ENCODE data around the gene KRT1.

The KRT1 gene

DNA sequence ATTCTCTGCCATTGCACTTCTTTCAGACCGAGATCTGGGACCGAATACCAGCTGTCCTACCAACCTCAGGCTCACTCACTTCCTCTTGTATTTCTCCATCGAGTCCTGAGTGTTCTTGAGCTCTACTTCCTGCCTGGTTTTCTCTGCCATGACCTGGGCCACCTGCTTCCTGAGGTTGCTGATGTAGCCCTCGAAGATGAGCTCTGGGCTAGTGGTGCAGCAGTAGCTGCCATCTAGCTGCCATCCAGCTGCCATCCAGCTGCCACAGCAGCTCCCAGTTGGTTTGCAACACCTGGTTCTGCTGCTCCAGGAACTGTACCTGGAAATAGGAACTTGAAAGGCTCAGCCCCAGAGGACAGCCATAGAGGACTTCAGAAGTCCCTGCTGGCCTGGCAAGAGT is 46.8 kb downstream of the KRT1 start:
- no peak overlapping the region for H3K4ac ChIP-seq (ENCODE audit: low read depth in 1 of 2, low read length in 2 of 2)
- H3K23ac ChIP-seq (ENCODE audit: low read length in 2 of 2) = no peak overlapping the region
- no peak overlapping the region for H2AK5ac ChIP-seq (ENCODE audit: low read length, severe bottlenecking)
- no peak overlapping the region for H3K14ac ChIP-seq (ENCODE audit: low read length in 2 of 2)
- H3K27ac ChIP-seq (ENCODE audit: low read length, poor library complexity, severe bottlenecking) = no peak overlapping the region
- no peak overlapping the region for H3K4me3 ChIP-seq (ENCODE audit: insufficient read depth in 1 of 2, low read depth in 1 of 2, low read length in 2 of 2)
- 57% methylated on average over 4 of the region's 4 CpGs for WGBS
- H2BK120ac ChIP-seq (ENCODE audit: low read depth, low read length) = no peak overlapping the region
- H2AFZ ChIP-seq (ENCODE audit: low read depth, low read length) = no peak overlapping the region
- peaks cover 20 to 77% of the 10 kb centered on the region in 2 experiments for H3K27me3 ChIP-seq (ENCODE audit: control insufficient read depth in 1 of 2, insufficient read depth in 1 of 2, low read length in 2 of 2)
- no peak overlapping the region for H2BK5ac ChIP-seq (ENCODE audit: low read depth, low read length, poor library complexity, severe bottlenecking)
- H3K4me1 ChIP-seq (ENCODE audit: control insufficient read depth, insufficient read depth, low read depth, low read length) = no peaks in the 10 kb centered on the region
- H3K18ac ChIP-seq (ENCODE audit: low read depth in 1 of 2, low read length in 2 of 2) = no peak overlapping the region
- no peaks in the 10 kb centered on the region for H3K79me1 ChIP-seq (replicated peaks; ENCODE audit: low read length, poor library complexity, severe bottlenecking)
- H2BK12ac ChIP-seq (ENCODE audit: low read length in 2 of 2) = no peak overlapping the region
- no peaks in the 10 kb centered on the region for H3K9me3 ChIP-seq (ENCODE audit: control insufficient read depth, low read length)
- no peak overlapping the region for H4K91ac ChIP-seq (ENCODE audit: low read length)
- no peak for DNase-seq
- no peak overlapping the region for H4K8ac ChIP-seq (ENCODE audit: low read length)
- H2BK15ac ChIP-seq (ENCODE audit: low read depth, poor library complexity, severe bottlenecking) = no peak overlapping the region
- H3K9ac ChIP-seq (ENCODE audit: low read length) = no peak overlapping the region
- no peaks in the 10 kb centered on the region for H3K36me3 ChIP-seq (ENCODE audit: control insufficient read depth in 1 of 2, insufficient read depth in 2 of 2, low read depth in 1 of 2, low read length in 2 of 2)
- no peak overlapping the region for H3K4me2 ChIP-seq (ENCODE audit: low read length, poor library complexity, severe bottlenecking)

DNA sequence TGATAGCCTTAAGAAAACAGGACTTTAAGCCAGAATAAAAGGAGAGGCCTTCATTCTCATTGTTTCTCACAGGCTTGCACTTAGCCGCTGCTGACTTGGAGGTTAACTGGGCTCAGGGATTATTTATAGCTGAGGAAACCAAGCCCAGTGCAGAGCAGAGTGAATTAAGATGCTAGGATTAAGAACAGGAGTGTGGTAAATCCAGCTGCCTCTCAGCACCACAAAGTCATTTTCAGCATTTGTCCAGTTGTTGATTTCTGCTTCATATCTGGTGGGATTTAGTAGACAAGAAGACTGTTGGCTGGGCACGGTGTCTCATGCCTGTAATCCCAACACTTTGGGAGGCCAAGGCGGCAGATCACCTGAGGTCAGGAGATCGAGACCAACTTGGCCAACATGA is 47.6 kb downstream of the KRT1 start:
- Histone ChIP-seq H3K4me2 (ENCODE audit: low read length, poor library complexity, severe bottlenecking) (no peak overlapping the region), H3K4ac (ENCODE audit: low read depth in 1 of 2, low read length in 2 of 2) (no peak overlapping the region), H2BK12ac (ENCODE audit: low read length in 2 of 2) (no peak overlapping the region), H3K23ac (ENCODE audit: low read length in 2 of 2) (no peak overlapping the region), H3K27me3 (ENCODE audit: control insufficient read depth in 1 of 2, insufficient read depth in 1 of 2, low read length in 2 of 2) (peaks cover 25 to 82% of the 10 kb centered on the region in 2 experiments), H3K18ac (ENCODE audit: low read depth in 1 of 2, low read length in 2 of 2) (no peak overlapping the region), H2AFZ (ENCODE audit: low read depth, low read length) (no peak overlapping the region), H3K9ac (ENCODE audit: low read length) (no peak overlapping the region), H3K79me1 (replicated peaks; ENCODE audit: low read length, poor library complexity, severe bottlenecking) (no peaks in the 10 kb centered on the region), H3K36me3 (ENCODE audit: control insufficient read depth in 1 of 2, insufficient read depth in 2 of 2, low read depth in 1 of 2, low read length in 2 of 2) (no peaks in the 10 kb centered on the region), H3K4me3 (ENCODE audit: insufficient read depth in 1 of 2, low read depth in 1 of 2, low read length in 2 of 2) (no peak overlapping the region), H4K91ac (ENCODE audit: low read length) (no peak overlapping the region), H3K9me3 (ENCODE audit: control insufficient read depth, low read length) (no peaks in the 10 kb centered on the region), H4K8ac (ENCODE audit: low read length) (no peak overlapping the region), H3K4me1 (ENCODE audit: control insufficient read depth, insufficient read depth, low read depth, low read length) (no peaks in the 10 kb centered on the region), H3K27ac (ENCODE audit: low read length, poor library complexity, severe bottlenecking) (no peak overlapping the region), H2BK120ac (ENCODE audit: low read depth, low read length) (no peak overlapping the region), H2BK15ac (ENCODE audit: low read depth, poor library complexity, severe bottlenecking) (no peak overlapping the region), H2AK5ac (ENCODE audit: low read length, severe bottlenecking) (no peak overlapping the region), H3K14ac (ENCODE audit: low read length in 2 of 2) (no peak overlapping the region), H2BK5ac (ENCODE audit: low read depth, low read length, poor library complexity, severe bottlenecking) (no peak overlapping the region)
- 81% methylated on average over 2 of the region's 4 CpGs for WGBS
- no peak for DNase-seq

DNA sequence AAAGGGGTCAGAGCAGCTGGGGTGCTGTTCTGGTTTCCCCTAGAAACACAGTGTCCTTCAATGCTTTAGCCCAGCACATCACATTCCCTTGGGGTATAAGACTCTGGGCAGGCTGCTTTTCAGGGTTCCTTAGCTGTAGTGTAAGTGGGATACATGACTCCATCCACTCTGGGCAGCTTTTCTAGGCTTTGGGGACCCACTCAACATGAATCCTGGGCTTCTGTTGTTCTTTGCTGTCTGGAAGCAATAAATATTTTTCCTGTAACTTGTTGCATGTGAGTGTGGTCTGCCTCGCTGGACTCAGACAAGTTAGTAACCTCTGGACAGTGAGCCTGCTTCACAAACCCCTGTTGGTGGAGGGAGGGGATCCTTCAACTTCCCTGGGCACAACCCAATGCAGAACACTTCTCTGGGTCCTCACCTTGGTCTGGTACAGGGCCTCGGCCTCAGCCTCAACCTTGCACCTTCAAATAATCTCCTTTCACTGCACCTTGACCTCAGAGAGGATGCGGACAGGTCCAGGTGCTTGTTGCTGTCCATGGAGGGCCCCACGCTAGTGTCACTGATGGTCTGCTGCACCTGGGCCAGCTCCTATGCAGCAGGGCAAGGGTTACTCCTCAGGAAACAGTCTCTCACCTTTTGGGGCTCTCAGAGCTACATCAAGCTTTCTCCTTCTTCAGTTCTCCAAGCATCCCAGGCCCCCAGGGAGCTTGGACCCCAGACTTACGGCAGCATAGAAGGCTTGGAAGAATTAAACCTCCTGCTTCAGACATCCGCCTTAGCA is 48.3 kb downstream of the KRT1 start:
- no peak overlapping the region for H3K4me3 ChIP-seq (ENCODE audit: insufficient read depth in 1 of 2, low read depth in 1 of 2, low read length in 2 of 2)
- H2AK5ac ChIP-seq (ENCODE audit: low read length, severe bottlenecking) = no peak overlapping the region
- no peak overlapping the region for H2BK120ac ChIP-seq (ENCODE audit: low read depth, low read length)
- WGBS = 69% methylated on average over 6 of the region's 6 CpGs
- H2BK15ac ChIP-seq (ENCODE audit: low read depth, poor library complexity, severe bottlenecking) = no peak overlapping the region
- no peak overlapping the region for H3K18ac ChIP-seq (ENCODE audit: low read depth in 1 of 2, low read length in 2 of 2)
- H3K4me1 ChIP-seq (ENCODE audit: control insufficient read depth, insufficient read depth, low read depth, low read length) = no peaks in the 10 kb centered on the region
- H3K9ac ChIP-seq (ENCODE audit: low read length) = no peak overlapping the region
- H3K79me1 ChIP-seq (replicated peaks; ENCODE audit: low read length, poor library complexity, severe bottlenecking) = no peaks in the 10 kb centered on the region
- no peak overlapping the region for H3K23ac ChIP-seq (ENCODE audit: low read length in 2 of 2)
- no peak overlapping the region for H2AFZ ChIP-seq (ENCODE audit: low read depth, low read length)
- H4K91ac ChIP-seq (ENCODE audit: low read length) = no peak overlapping the region
- H3K14ac ChIP-seq (ENCODE audit: low read length in 2 of 2) = no peak overlapping the region
- H3K4me2 ChIP-seq (ENCODE audit: low read length, poor library complexity, severe bottlenecking) = no peak overlapping the region
- DNase-seq = no peak
- H2BK5ac ChIP-seq (ENCODE audit: low read depth, low read length, poor library complexity, severe bottlenecking) = no peak overlapping the region
- no peak overlapping the region for H4K8ac ChIP-seq (ENCODE audit: low read length)
- no peak overlapping the region for H2BK12ac ChIP-seq (ENCODE audit: low read length in 2 of 2)
- H3K4ac ChIP-seq (ENCODE audit: low read depth in 1 of 2, low read length in 2 of 2) = no peak overlapping the region
- no peak overlapping the region for H3K27ac ChIP-seq (ENCODE audit: low read length, poor library complexity, severe bottlenecking)
- H3K27me3 ChIP-seq (ENCODE audit: control insufficient read depth in 1 of 2, insufficient read depth in 1 of 2, low read length in 2 of 2) = peaks cover 25 to 83% of the 10 kb centered on the region in 2 experiments
- H3K36me3 ChIP-seq (ENCODE audit: control insufficient read depth in 1 of 2, insufficient read depth in 2 of 2, low read depth in 1 of 2, low read length in 2 of 2) = no peaks in the 10 kb centered on the region
- H3K9me3 ChIP-seq (ENCODE audit: control insufficient read depth, low read length) = no peaks in the 10 kb centered on the region

DNA sequence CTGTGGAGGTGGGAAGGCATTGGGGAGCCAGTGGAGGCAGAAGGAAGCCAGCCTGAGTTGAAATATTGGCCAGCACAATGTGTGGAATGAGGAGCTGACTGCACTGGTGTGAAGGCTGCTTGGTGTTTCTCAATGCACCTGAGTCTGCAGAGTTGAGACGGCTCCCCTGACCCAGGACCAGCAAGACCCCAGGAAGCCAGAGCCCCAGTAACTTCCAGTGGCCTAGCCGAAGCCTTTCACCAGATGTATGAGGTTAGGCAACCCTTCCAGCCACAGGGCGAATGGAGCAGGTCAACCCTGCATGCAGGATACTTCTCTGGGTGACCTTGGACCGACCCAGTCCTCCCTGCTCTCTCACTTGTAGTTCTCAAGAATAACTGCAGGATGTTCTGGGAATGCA is 48.9 kb downstream of the KRT1 start:
- H2AFZ ChIP-seq (ENCODE audit: low read depth, low read length) = no peak overlapping the region
- no peak for DNase-seq
- H2BK5ac ChIP-seq (ENCODE audit: low read depth, low read length, poor library complexity, severe bottlenecking) = no peak overlapping the region
- no peak overlapping the region for H3K4me3 ChIP-seq (ENCODE audit: insufficient read depth in 1 of 2, low read depth in 1 of 2, low read length in 2 of 2)
- no peak overlapping the region for H2BK15ac ChIP-seq (ENCODE audit: low read depth, poor library complexity, severe bottlenecking)
- H4K91ac ChIP-seq (ENCODE audit: low read length) = no peak overlapping the region
- H3K79me1 ChIP-seq (replicated peaks; ENCODE audit: low read length, poor library complexity, severe bottlenecking) = no peaks in the 10 kb centered on the region
- no peak overlapping the region for H2BK12ac ChIP-seq (ENCODE audit: low read length in 2 of 2)
- no peak overlapping the region for H3K23ac ChIP-seq (ENCODE audit: low read length in 2 of 2)
- H3K9me3 ChIP-seq (ENCODE audit: control insufficient read depth, low read length) = no peaks in the 10 kb centered on the region
- no peak overlapping the region for H3K18ac ChIP-seq (ENCODE audit: low read depth in 1 of 2, low read length in 2 of 2)
- H2BK120ac ChIP-seq (ENCODE audit: low read depth, low read length) = no peak overlapping the region
- H3K27me3 ChIP-seq (ENCODE audit: control insufficient read depth in 1 of 2, insufficient read depth in 1 of 2, low read length in 2 of 2) = peaks cover 28 to 86% of the 10 kb centered on the region in 2 experiments
- no peak overlapping the region for H2AK5ac ChIP-seq (ENCODE audit: low read length, severe bottlenecking)
- 57% methylated on average over 4 of the region's 4 CpGs for WGBS
- no peaks in the 10 kb centered on the region for H3K4me1 ChIP-seq (ENCODE audit: control insufficient read depth, insufficient read depth, low read depth, low read length)
- H3K14ac ChIP-seq (ENCODE audit: low read length in 2 of 2) = no peak overlapping the region
- no peak overlapping the region for H3K27ac ChIP-seq (ENCODE audit: low read length, poor library complexity, severe bottlenecking)
- H3K9ac ChIP-seq (ENCODE audit: low read length) = no peak overlapping the region
- no peak overlapping the region for H3K4me2 ChIP-seq (ENCODE audit: low read length, poor library complexity, severe bottlenecking)
- no peak overlapping the region for H4K8ac ChIP-seq (ENCODE audit: low read length)
- H3K36me3 ChIP-seq (ENCODE audit: control insufficient read depth in 1 of 2, insufficient read depth in 2 of 2, low read depth in 1 of 2, low read length in 2 of 2) = no peaks in the 10 kb centered on the region
- H3K4ac ChIP-seq (ENCODE audit: low read depth in 1 of 2, low read length in 2 of 2) = no peak overlapping the region
